GM19351 (cell line): Measurements from ENCODE around the gene MBD3.
"Not testable (repeated sequence)": the region's sequence is repeated elsewhere in the genome, so short reads cannot be mapped to it uniquely, and the experiment has no call there.

ENCODE experiments used
- ATAC-seq: cut with Tn5 transposase; IDR thresholded peaks from one replicate; pipeline ENCODE4 v1.9.1; 2021; ENCODE audit warnings: mild to moderate bottlenecking, moderate library complexity; ENCODE audit not compliant: unreplicated experiment

Gene MBD3

DNA sequence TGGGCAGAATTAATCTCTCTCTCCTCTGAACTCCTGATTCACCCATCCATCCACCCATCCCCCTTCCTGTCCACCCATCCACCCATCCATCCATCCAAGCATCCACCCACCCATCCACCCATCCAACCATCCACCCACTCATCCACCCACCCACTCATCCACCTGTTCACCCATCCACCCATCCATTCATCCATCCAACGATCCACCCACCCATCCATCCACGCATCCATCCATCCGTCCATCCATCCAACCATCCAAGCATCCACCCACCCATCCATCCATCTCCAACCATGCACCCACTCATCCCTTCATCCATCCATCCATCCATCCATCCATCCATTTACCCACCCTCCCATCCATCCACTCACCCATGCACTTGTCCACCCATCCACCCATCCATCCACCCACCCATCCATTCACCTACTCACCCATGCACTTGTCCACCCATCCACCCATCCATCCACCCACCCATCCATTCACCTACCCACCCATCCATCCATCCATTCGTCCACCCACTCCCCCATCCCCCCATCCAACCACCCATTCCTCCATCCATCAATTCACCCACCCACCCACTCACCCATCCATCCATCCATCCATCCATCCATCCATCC lies 43.2 kb downstream of the MBD3 start:
- no peak for ATAC-seq

DNA sequence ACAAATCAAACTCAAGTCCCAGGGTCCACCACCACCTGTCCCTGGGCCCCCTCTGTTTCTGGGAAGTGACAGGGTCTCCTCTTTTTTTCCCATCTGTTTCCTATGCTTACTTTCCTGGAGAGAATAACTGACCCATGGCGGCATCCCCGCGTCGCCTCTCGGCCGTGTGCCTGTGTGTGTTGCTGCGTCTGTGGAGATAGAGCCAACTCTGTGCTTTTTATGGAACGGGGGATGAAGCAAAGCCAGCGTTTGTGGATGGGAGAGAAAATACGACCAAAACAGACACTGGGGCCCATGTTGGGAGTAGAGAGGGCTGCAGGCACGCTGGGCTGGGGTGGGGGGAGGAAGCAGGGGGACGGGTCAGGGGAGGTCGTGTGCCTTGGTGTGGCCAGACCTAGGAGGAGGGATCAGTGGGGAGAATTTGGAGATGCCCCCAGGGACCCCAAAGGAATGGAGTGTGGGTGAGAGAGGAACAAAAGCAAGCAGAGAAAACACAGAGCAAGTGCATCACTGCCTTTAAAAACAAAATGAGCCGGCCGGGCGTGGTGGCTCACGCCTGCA lies 52.2 kb downstream of the MBD3 start:
- no peak for ATAC-seq

GRCh38 chr19:1539749-1540148 lies 52.9 kb downstream of the MBD3 start:
- not testable (repeated sequence) for ATAC-seq

GRCh38 chr19:1538978-1539377 lies 53.7 kb downstream of the MBD3 start:
- no peak for ATAC-seq

DNA sequence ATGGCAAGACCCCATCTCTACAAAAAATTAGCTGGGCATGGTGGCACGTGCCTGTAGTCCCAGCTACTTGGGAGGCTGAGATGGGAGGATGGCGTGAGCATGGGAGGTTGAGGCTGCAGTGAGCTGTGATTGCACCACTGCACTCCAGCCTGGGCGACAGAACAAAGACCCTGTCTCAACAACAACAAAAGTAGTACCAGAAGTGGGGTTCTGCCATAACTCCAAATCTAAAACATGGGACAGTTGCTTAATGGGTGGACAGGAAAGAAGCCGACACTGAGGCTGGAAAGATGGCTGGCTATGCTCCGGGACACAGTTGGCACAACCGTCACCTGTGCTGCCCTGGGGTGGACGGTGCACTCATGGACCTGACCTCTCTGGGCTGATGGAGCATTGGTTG lies 57.0 kb downstream of the MBD3 start:
- ATAC-seq, result not testable (repeated sequence)

DNA sequence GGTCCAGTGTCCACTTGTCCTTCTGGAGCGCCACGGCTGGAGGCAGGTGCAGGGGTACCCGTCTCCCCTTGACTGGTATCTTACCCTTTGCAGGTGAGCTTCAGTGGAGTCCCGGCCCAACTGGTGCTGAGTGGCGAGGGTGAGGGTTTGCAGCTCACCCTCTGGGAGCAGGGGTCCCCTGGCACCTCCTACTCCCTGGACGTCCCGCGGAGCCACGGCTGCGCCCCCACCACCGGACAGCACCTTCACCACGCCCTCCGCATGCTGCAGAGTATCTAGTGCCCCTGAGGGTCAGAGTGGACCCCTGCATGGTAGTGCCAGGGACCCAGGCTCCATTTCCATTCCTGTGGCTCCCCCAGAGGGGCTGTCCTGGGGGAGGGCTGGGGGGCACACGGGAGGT lies 57.7 kb downstream of the MBD3 start:
- no peak for ATAC-seq

- no peak for ATAC-seq
Measured at GRCh38 chr19:1533510-1534150, 59.0 kb downstream of the MBD3 start.

GRCh38 chr19:1532003-1532402 lies 60.7 kb downstream of the MBD3 start:
- ATAC-seq, result no peak

GRCh38 chr19:1531587-1531986 lies 61.1 kb downstream of the MBD3 start:
- ATAC-seq, result no peak

DNA sequence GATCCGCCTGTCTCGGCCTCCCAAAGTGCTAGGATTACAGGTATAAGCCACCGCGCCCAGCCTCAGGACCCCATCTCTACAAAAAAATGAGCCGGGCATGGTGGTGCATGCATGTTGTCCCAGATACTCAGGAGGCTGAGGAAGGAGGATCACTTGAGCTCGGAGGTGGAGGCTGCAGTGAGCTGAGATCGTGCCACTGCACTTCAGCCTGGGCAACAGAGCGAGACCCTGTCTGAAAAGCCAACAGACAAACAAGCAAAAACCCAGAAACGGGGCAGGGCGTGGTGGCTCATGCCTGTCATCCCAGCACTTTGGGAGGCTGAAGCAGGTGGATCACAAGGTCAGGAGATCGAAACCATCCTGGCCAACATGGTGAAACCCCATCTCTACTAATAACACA lies 61.8 kb downstream of the MBD3 start:
- not testable (repeated sequence) for ATAC-seq

- ATAC-seq, result no peak
Measured at GRCh38 chr19:1529430-1529816, 63.2 kb downstream of the MBD3 start.

GRCh38 chr19:1528596-1529429 lies 63.9 kb downstream of the MBD3 start:
- no peak for ATAC-seq

GRCh38 chr19:1527650-1528309 lies 64.9 kb downstream of the MBD3 start:
- ATAC-seq, result no peak

DNA sequence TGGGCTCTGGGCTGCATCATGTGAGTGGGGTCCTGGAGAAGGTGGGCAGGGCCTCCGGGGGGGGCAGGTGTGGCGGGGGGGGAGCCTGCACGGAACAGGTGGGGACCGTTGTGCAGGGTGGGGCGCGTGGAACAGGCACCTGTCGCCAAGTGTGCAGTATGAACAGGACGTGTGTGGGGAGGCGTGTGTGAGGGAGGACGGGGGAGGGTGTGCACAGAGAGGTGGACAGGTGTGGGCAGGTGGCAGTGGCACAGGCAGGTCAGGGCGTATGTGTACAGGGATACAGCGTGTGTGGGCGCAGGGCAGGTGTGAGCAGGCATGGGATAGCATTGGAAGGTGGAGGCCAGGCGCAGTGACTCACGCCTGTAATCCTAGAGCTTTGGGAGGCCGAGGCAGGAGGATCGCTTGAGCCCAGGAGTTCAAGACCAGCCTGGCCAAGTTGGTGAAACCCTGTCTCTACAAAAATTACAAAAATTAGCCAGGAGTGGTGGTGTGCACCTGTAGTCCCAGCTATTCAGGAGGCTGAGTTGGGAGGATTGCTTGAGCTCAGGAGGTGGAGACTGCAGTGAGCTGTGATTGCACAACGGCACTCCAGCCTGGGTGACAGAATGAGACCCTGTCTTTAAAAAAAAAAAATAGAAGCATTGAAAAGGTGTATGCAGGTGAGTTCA lies 65.6 kb downstream of the MBD3 start:
- no peak for ATAC-seq

- no peak for ATAC-seq
Measured at GRCh38 chr19:1526066-1526778, 66.4 kb downstream of the MBD3 start.

GRCh38 chr19:1525343-1525742 lies 67.3 kb downstream of the MBD3 start:
- ATAC-seq, result no peak

GRCh38 chr19:1524972-1525325 lies 67.7 kb downstream of the MBD3 start:
- ATAC-seq, result no peak

DNA sequence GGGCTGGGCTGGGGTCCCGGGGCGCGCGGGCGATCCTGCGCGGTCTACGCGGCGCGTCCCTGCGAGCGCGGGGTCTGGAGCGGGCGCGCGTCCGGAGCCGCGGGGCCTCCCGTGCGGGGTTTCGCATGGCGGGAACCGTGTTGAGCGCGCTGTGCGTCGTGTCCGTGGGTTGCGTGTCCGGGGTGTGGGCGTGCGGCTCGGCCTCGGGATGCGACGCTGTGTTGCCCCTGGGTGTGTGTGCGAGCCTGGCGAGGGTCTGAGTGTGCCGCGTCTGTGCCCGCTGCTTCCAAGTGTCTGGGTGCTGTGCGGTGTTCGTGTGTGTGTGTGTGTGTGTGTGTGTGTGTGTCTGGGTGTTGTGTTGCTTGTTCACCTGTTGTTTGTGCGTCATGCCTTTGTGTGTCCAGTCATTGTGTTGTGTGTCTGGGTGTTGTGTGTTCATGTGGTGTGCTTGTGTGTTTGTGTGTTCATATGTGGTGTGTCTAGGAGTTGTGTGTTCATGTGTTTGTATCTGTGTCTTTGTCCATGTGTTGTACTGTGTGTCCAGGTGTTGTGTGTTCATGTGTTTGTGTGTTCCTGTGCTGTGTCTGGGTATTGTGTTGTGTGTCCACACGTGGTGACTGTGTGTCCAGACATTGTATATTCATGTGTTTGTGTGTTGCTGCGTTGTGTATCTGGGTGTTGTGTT lies 68.2 kb downstream of the MBD3 start:
- ATAC-seq, result no peak
